ENCODE data around the gene PCDHB13. TPM values are rescaled to one million over a fixed set of nuclear protein-coding genes. Genes with fewer than 3 reads are reported as not detected.
A peak's percentile ranks its signal among the peaks of the same experiment; 100 is the strongest.
"Not testable (repeated sequence)": the region's sequence is repeated elsewhere in the genome, so short reads cannot be mapped to it uniquely, and the experiment has no call there.

Gene PCDHB13
- total and polyA plus RNA-seq, 8 donors, result 1.8 to 6.9 (median 5.8) TPM

- peak in 1 of 4 donors; percentile 17 for DNase-seq
- H3K27ac ChIP-seq, result no peak within 1 kb of the TSS
- no peak for TF ChIP-seq CTCF (IDR thresholded peaks at IDR 0.05)
- no peak for ATAC-seq
- H3K4me3 ChIP-seq, result no peak within 1 kb of the TSS
- intact Hi-C loops (cut with DNase I), result no loop called here
- H3K9me3 ChIP-seq, result peaks cover 0 to 70% of the 10 kb centered on the region in 2 donors
- H3K27me3 ChIP-seq, result peaks cover 0 to 42% of the 10 kb centered on the region in 2 donors
- H3K4me1 ChIP-seq, result no peaks in the 10 kb centered on the region
- no peaks in the 10 kb centered on the region for H3K36me3 ChIP-seq
Measured at GRCh38 chr5:141208478-141208877, 5.2 kb upstream of the PCDHB13 start, which contains the start of gene PCDHB12. Gene PCDHB12, plus strand, starts transcription at chr5:141208719. Its CDS starts 189 bp downstream, at chr5:141208908.

- intact Hi-C loops (cut with DNase I); ATAC-seq; H3K27ac ChIP-seq; H3K4me3 ChIP-seq; H3K36me3 ChIP-seq; DNase-seq; H3K4me1 ChIP-seq: not testable (repeated sequence)
- Histone ChIP-seq H3K9me3 (peaks cover 0 to 62% of the 10 kb centered on the region in 2 donors), H3K27me3 (peaks cover 0 to 46% of the 10 kb centered on the region in 2 donors)
Measured at GRCh38 chr5:141210281-141210680, 3.4 kb upstream of the PCDHB13 start.

- peaks cover 0 to 46% of the 10 kb centered on the region in 2 donors for H3K27me3 ChIP-seq
- DNase-seq; ATAC-seq; H3K27ac ChIP-seq; intact Hi-C loops (cut with DNase I); H3K4me3 ChIP-seq; H3K36me3 ChIP-seq; H3K4me1 ChIP-seq: not testable (repeated sequence)
- peaks cover 0 to 65% of the 10 kb centered on the region in 2 donors for H3K9me3 ChIP-seq
Measured at GRCh38 chr5:141210849-141211248, 2.9 kb upstream of the PCDHB13 start.

- H3K4me1 ChIP-seq; DNase-seq; H3K36me3 ChIP-seq; H3K4me3 ChIP-seq; intact Hi-C loops (cut with DNase I); H3K27ac ChIP-seq; ATAC-seq: not testable (repeated sequence)
- peaks cover 0 to 36% of the 10 kb centered on the region in 2 donors for H3K27me3 ChIP-seq
- peaks cover 0 to 68% of the 10 kb centered on the region in 2 donors for H3K9me3 ChIP-seq
Measured at GRCh38 chr5:141214583-141214982, 864 bp downstream of the PCDHB13 start.

- H3K27ac ChIP-seq; intact Hi-C loops (cut with DNase I); H3K4me3 ChIP-seq; DNase-seq; ATAC-seq; H3K36me3 ChIP-seq; H3K4me1 ChIP-seq: not testable (repeated sequence)
- peaks cover 0 to 68% of the 10 kb centered on the region in 2 donors for H3K9me3 ChIP-seq
- H3K27me3 ChIP-seq, result peaks cover 0 to 27% of the 10 kb centered on the region in 2 donors
Measured at GRCh38 chr5:141215504-141215903, 1.8 kb downstream of the PCDHB13 start.

- Histone ChIP-seq H3K27me3 (peaks cover 0 to 22% of the 10 kb centered on the region in 2 donors), H3K9me3 (peaks cover 0 to 70% of the 10 kb centered on the region in 2 donors)
- ATAC-seq; H3K27ac ChIP-seq; H3K36me3 ChIP-seq; H3K4me3 ChIP-seq; intact Hi-C loops (cut with DNase I); H3K4me1 ChIP-seq: not testable (repeated sequence)
- peak in 1 of 4 donors; percentile 61 for DNase-seq
Measured at GRCh38 chr5:141216035-141216434, 2.3 kb downstream of the PCDHB13 start.

- Histone ChIP-seq H3K4me1 (no peaks in the 10 kb centered on the region), H3K27me3 (peaks cover 0 to 6% of the 10 kb centered on the region in 2 donors), H3K4me3 (no peak within 1 kb of the TSS), H3K36me3 (no peaks in the 10 kb centered on the region), H3K27ac (no peak within 1 kb of the TSS), H3K9me3 (peaks cover 0 to 89% of the 10 kb centered on the region in 2 donors)
- TF ChIP-seq CTCF (IDR thresholded peaks at IDR 0.05), result no peak
- intact Hi-C loops (cut with DNase I), result no loop called here
- DNase-seq, result peak in 1 of 4 donors; percentile 22
- ATAC-seq, result no peak
Measured at GRCh38 chr5:141223112-141223783, 9.5 kb downstream of the PCDHB13 start, which contains the start of gene PCDHB14. Gene PCDHB14, plus strand, starts transcription at chr5:141223343. Its CDS starts 163 bp downstream, at chr5:141223506.

GRCh38 chr5:141224844-141225243 is 11.1 kb downstream of the PCDHB13 start:
- H3K27me3 ChIP-seq; H3K27ac ChIP-seq; intact Hi-C loops (cut with DNase I); H3K36me3 ChIP-seq; H3K4me1 ChIP-seq; H3K4me3 ChIP-seq; ATAC-seq: not testable (repeated sequence)
- DNase-seq, result peak in 1 of 4 donors; percentile 64
- peaks cover 0 to 85% of the 10 kb centered on the region in 2 donors for H3K9me3 ChIP-seq

GRCh38 chr5:141225421-141225820 is 11.7 kb downstream of the PCDHB13 start:
- H3K4me3 ChIP-seq; H3K36me3 ChIP-seq; H3K4me1 ChIP-seq; H3K27ac ChIP-seq; intact Hi-C loops (cut with DNase I); ATAC-seq; DNase-seq; H3K27me3 ChIP-seq: not testable (repeated sequence)
- peaks cover 0 to 84% of the 10 kb centered on the region in 2 donors for H3K9me3 ChIP-seq

All from left lung (tissue), 10 donors.